Stimulated activated CD4-positive, alpha-beta T cell treated with anti-CD3 and anti-CD28 coated beads, Interleukin-1b, Interleukin-23, amount 100 ng/mL, for 1 hour (primary cell): Measurements from ENCODE around the gene LRG1.

ENCODE experiments used
- DNase-seq, 2 donors: peaks; one replicate each; pipeline ENCODE4 v3.0.0-alpha.2; 2020; ENCODE audit warnings: low read depth in 2 of 2

Gene LRG1

DNA sequence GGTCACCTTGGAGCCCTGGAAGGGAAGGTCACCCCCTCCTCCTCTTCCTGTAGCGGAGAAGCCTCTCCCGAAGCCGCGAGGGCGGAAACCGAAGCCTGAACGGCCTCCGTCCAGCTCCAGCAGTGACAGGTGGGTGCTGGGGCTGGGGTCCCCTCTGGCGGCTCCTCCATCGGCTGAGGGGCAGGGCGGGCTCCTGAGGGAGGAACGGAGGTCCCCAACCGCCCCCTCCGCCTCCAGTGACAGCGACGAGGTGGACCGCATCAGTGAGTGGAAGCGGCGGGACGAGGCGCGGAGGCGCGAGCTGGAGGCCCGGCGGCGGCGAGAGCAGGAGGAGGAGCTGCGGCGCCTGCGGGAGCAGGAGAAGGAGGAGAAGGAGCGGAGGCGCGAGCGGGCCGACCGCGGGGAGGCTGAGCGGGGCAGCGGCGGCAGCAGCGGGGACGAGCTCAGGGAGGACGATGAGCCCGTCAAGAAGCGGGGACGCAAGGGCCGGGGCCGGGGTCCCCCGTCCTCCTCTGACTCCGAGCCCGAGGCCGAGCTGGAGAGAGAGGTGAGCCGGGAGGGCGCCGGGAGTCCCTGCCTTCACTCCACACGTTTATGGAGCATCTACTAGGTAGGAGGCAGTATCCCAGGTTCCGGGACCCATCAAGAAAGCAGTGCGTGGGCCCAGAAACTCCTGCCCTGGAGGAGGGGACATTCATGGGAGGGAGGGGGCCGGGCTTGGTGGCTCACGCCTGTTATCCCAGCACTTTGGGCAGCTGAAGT, 45.7 kb downstream of the LRG1 start:
- no peak for DNase-seq

- no peak for DNase-seq
Observed at GRCh38 chr19:4493104-4493928, 46.5 kb downstream of the LRG1 start.

- no peak for DNase-seq
Observed at GRCh38 chr19:4492337-4493103, 47.3 kb downstream of the LRG1 start.

- DNase-seq, result no peak
Observed at GRCh38 chr19:4491446-4491845, 48.4 kb downstream of the LRG1 start.

DNA sequence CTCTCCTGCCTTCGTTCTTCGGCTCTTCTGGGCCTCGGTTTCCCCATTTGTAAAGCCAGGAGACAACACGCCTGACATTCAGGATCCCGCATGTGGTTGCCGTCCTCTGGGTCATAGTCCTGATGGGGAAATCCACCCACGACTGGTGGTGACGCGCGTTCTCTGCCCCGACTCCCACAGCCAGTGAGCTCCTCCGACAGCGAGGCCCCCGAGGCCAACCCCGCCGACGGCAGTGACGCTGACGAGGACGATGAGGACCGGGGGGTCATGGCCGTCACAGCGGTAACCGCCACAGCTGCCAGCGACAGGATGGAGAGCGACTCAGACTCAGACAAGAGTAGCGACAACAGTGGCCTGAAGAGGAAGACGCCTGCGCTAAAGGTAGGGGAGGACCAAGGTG, 51.3 kb downstream of the LRG1 start:
- DNase-seq, result no peak

- no peak for DNase-seq
Observed at GRCh38 chr19:4487572-4487971, 52.3 kb downstream of the LRG1 start.
